GM21526 (cell line): Measurements from ENCODE around the gene UBALD2.
"Not testable (repeated sequence)": the region's sequence is repeated elsewhere in the genome, so short reads cannot be mapped to it uniquely, and the experiment has no call there.

ENCODE experiments used
- ATAC-seq: cut with Tn5 transposase; IDR thresholded peaks from one replicate; pipeline ENCODE4 v1.9.1; 2021; ENCODE audit warnings: moderate library complexity; ENCODE audit not compliant: unreplicated experiment, low FRiP score

Gene UBALD2

GRCh38 chr17:76243826-76244679 is 21.1 kb upstream of the UBALD2 start:
- ATAC-seq, result no peak

GRCh38 chr17:76244721-76245120 is 20.4 kb upstream of the UBALD2 start:
- ATAC-seq, result not testable (repeated sequence)

GRCh38 chr17:76246080-76247066 is 18.8 kb upstream of the UBALD2 start:
- peak; percentile 88 for ATAC-seq

GRCh38 chr17:76247304-76247703 is 17.8 kb upstream of the UBALD2 start:
- ATAC-seq, result no peak

- ATAC-seq, result no peak
Measured at GRCh38 chr17:76248013-76248782, 16.9 kb upstream of the UBALD2 start.

GRCh38 chr17:76250141-76250540 is 15.0 kb upstream of the UBALD2 start:
- ATAC-seq, result no peak

- ATAC-seq, result no peak
Measured at GRCh38 chr17:76251478-76252039, 13.6 kb upstream of the UBALD2 start.

- ATAC-seq, result no peak
Measured at GRCh38 chr17:76252040-76252954, 12.9 kb upstream of the UBALD2 start.

GRCh38 chr17:76252967-76253766 is 12.0 kb upstream of the UBALD2 start:
- not testable (repeated sequence) for ATAC-seq

GRCh38 chr17:76253841-76254240 is 11.3 kb upstream of the UBALD2 start:
- ATAC-seq, result no peak

GRCh38 chr17:76254275-76254674 is 10.9 kb upstream of the UBALD2 start:
- ATAC-seq, result no peak

GRCh38 chr17:76255801-76256429 is 9.2 kb upstream of the UBALD2 start:
- no peak for ATAC-seq

- ATAC-seq, result not testable (repeated sequence)
Measured at GRCh38 chr17:76256430-76257050, 8.6 kb upstream of the UBALD2 start.

GRCh38 chr17:76260220-76260619 is 4.9 kb upstream of the UBALD2 start:
- ATAC-seq, result no peak

GRCh38 chr17:76260669-76261068 is 4.5 kb upstream of the UBALD2 start:
- ATAC-seq, result no peak

GRCh38 chr17:76261421-76262215 is 3.5 kb upstream of the UBALD2 start:
- ATAC-seq, result no peak
